Heart left ventricle (tissue), 13 donors: ENCODE results near the gene POU5F1.

Source experiments
- POLR2A ChIP-seq, 2 donors: fragments of 450-650 bp; IDR thresholded peaks; one replicate each; pipeline ENCODE4 v1.6.1; 2017; ENCODE audit warnings: antibody characterized with exemption in 2 of 2, mild to moderate bottlenecking in 2 of 2, moderate library complexity in 2 of 2
- TF ChIP-seq, protein P1 (sequence below), 12 donors: fragments of 200-600 bp; sonication (generic) in 4 of 12; IDR thresholded peaks; one replicate each; pipeline versions ENCODE4 v1.5.0 to v1.8.0; 2018 to 2022; ENCODE audit warnings: antibody characterized with exemption in 12 of 12, mild to moderate bottlenecking in 5 of 12
- donor health status: ischemic (EF 13 %, LVEDD 7.1; RV severe dilation, severe dysfunction).
- donor health status: DM: no; HTN: yes; CAD: no.
- donor health status: DM: no; HTN: no; CAD: no.
- donor health status: ischemic (EF 25% LVEDD 6.9; RV normal size, moderate dysfunction).
- donor health status: ischemic (EF 25% LVEDD 5.7; RV mildly dilated, moderate dysfunction).
- donor health status: ischemic (EF 35%, LVEDD 5.7; RV mildly dilated, moderate dysfunction).
- donor health status: nonischemic (EF 11% LVEDD 7.7; RV severe dilation, severe dysfunction).
- donor health status: DM: yes; HTN: yes; CAD: no.
- donor health status: PGD.
- donor health status: ischemic (EF 29% LVEDD 5.4; RV normal size, mild dysfunction).
- donor health status: nonischemic (EF 23%, LVEDD 6.1; RV moderate dilation, normal function).

- TF ChIP-seq POLR2A (IDR thresholded peaks at IDR 0.05), result no peak
- TF ChIP-seq, protein P1, sequence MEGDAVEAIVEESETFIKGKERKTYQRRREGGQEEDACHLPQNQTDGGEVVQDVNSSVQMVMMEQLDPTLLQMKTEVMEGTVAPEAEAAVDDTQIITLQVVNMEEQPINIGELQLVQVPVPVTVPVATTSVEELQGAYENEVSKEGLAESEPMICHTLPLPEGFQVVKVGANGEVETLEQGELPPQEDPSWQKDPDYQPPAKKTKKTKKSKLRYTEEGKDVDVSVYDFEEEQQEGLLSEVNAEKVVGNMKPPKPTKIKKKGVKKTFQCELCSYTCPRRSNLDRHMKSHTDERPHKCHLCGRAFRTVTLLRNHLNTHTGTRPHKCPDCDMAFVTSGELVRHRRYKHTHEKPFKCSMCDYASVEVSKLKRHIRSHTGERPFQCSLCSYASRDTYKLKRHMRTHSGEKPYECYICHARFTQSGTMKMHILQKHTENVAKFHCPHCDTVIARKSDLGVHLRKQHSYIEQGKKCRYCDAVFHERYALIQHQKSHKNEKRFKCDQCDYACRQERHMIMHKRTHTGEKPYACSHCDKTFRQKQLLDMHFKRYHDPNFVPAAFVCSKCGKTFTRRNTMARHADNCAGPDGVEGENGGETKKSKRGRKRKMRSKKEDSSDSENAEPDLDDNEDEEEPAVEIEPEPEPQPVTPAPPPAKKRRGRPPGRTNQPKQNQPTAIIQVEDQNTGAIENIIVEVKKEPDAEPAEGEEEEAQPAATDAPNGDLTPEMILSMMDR (IDR thresholded peaks at IDR 0.05), result no peak
Observed at GRCh38 chr6:31152781-31153180, 17.7 kb downstream of the POU5F1 start.
